Motor neuron (in vitro differentiated cells): Measurements from ENCODE around the gene LIN7C. TPM values are rescaled to one million over a fixed set of nuclear protein-coding genes. Genes with fewer than 3 reads are reported as not detected.
"Not testable (repeated sequence)": the region's sequence is repeated elsewhere in the genome, so short reads cannot be mapped to it uniquely, and the experiment has no call there.

Experiments used
- ATAC-seq, 8 experiments: fragments of 200-7000 bp; cut with Tn5 transposase; replicated peaks in 6 of 8; 2 replicates each; pipeline ENCODE4 v1.8.0; 2021; ENCODE audit warnings: mild to moderate bottlenecking in 8 of 8, moderate library complexity in 8 of 8
- H3K27ac ChIP-seq, 2 donors: fragments of 250-450 bp; sonication (Bioruptor Pico); 2 replicates each; pipeline ENCODE4 v1.9.0; 2021; ENCODE audit warnings: antibody characterized with exemption in 2 of 2, mild to moderate bottlenecking in 2 of 2, moderate library complexity in 1 of 2
- H3K4me1 ChIP-seq, 2 donors: fragments of 250-450 bp; sonication (Bioruptor Pico); replicated peaks in 1 of 2; 2 replicates each; pipeline ENCODE4 v1.6.1; 2021; ENCODE audit warnings: antibody characterized with exemption in 2 of 2, mild to moderate bottlenecking in 2 of 2, moderate library complexity in 1 of 2
- H3K4me3 ChIP-seq, 5 donors: fragments of 250-450 bp; sonication (Bioruptor Pico); 2 replicates each; pipeline ENCODE4 v1.9.0; 2021; ENCODE audit warnings: antibody characterized with exemption in 5 of 5, mild to moderate bottlenecking in 5 of 5, moderate library complexity in 4 of 5
- WGBS, 10 experiments: fragments of 450-650 bp; shearing (Covaris generic); methylation state at CpG; one replicate each; pipeline ENCODE4 v1.0.0; 2022; 5-methylcytosine and 5-hydroxymethylcytosine counted together
- in situ Hi-C, 9 experiments: fragments of 400-800 bp; cut with MboI; loops; one replicate each; pipeline ENCODE4 v1.15.0; 2021; ENCODE audit warnings: low sequenced_read_pairs in 9 of 9, low pct_unique_long_range_greater_than_20kb in 2 of 9; ENCODE audit not compliant: unreplicated experiment in 9 of 9
- total RNA-seq, 8 experiments: library from RNA; unstranded; fragments of 300-600 nt; gene quantifications; 2 replicates each; pipeline versions ENCODE4 v1.2.3 to v1.2.4, GENCODE V29; 2022

The LIN7C gene
- total RNA-seq, 8 experiments from 2014 or later: 51.7 to 70.9 (median 61.3) TPM

- peak in 1 of 8 experiments; percentile 23 for ATAC-seq
- H3K27ac ChIP-seq: no peak overlapping the region
- 14 to 100% (median 67%) methylated on average over 1 to 4 of the region's 4 CpGs; no CpG with 5 or more reads in 1 of the 10 experiments for WGBS, 10 experiments
- no peaks in the 10 kb centered on the region for H3K4me1 ChIP-seq
- H3K4me3 ChIP-seq: no peak overlapping the region
- in situ Hi-C loops: no loop called here
These were observed 19.4 kb upstream of the LIN7C start for GRCh38 chr11:27525824-27526516.

GRCh38 chr11:27524155-27524554 is 17.6 kb upstream of the LIN7C start:
- in situ Hi-C loops: no loop called here
- Histone ChIP-seq H3K4me1 (no peaks in the 10 kb centered on the region), H3K27ac (no peak overlapping the region), H3K4me3 (no peak overlapping the region)
- WGBS, 10 experiments: 20 to 80% (median 57%) methylated on average over 1 to 5 of the region's 5 CpGs; no CpG with 5 or more reads in 2 of the 10 experiments
- peak in 2 of 8 experiments; percentile 23 to 24 for ATAC-seq

- Histone ChIP-seq H3K4me3 (no peak overlapping the region), H3K27ac (no peak overlapping the region), H3K4me1 (no peaks in the 10 kb centered on the region)
- WGBS, 10 experiments: 69 to 100% (median 93%) methylated on average over 1 to 3 of the region's 3 CpGs
- peak in 2 of 8 experiments; percentile 19 to 49 for ATAC-seq
- in situ Hi-C loops: no loop called here
These were observed 13.7 kb upstream of the LIN7C start for GRCh38 chr11:27520226-27520625.

GRCh38 chr11:27518518-27518917 is 11.9 kb upstream of the LIN7C start:
- Histone ChIP-seq H3K4me1 (no peaks in the 10 kb centered on the region), H3K4me3 (no peak overlapping the region), H3K27ac (no peak overlapping the region)
- peak in 1 of 8 experiments; percentile 69 for ATAC-seq
- WGBS, 10 experiments: 23 to 88% (median 73%) methylated on average over 1 to 2 of the region's 2 CpGs; no CpG with 5 or more reads in 1 of the 10 experiments
- in situ Hi-C loops: no loop called here

GRCh38 chr11:27517490-27517889 is 10.9 kb upstream of the LIN7C start:
- H3K27ac ChIP-seq, ATAC-seq, in situ Hi-C loops, H3K4me3 ChIP-seq, H3K4me1 ChIP-seq: not testable (repeated sequence)
- 36 to 100% (median 83%) methylated on average over 1 of the region's 1 CpG; no CpG with 5 or more reads in 3 of the 10 experiments for WGBS, 10 experiments

- Histone ChIP-seq H3K4me3 (no peak overlapping the region), H3K27ac (no peak overlapping the region), H3K4me1 (no peaks in the 10 kb centered on the region)
- peak in 1 of 8 experiments; percentile 43 for ATAC-seq
- in situ Hi-C loops: no loop called here
- WGBS, 10 experiments: 5 to 100% (median 75%) methylated on average over 1 to 4 of the region's 4 CpGs; no CpG with 5 or more reads in 2 of the 10 experiments
These were observed 8.0 kb upstream of the LIN7C start for GRCh38 chr11:27514558-27514957.

GRCh38 chr11:27514076-27514475 is 7.5 kb upstream of the LIN7C start:
- 56 to 100% (median 88%) methylated on average over 1 to 4 of the region's 4 CpGs; no CpG with 5 or more reads in 2 of the 10 experiments for WGBS, 10 experiments
- no peaks in the 10 kb centered on the region for H3K4me1 ChIP-seq
- in situ Hi-C loops: no loop called here
- no peak overlapping the region for H3K27ac ChIP-seq
- H3K4me3 ChIP-seq: no peak overlapping the region
- no peak for ATAC-seq

- 65 to 100% (median 84%) methylated on average over 1 to 2 of the region's 2 CpGs; no CpG with 5 or more reads in 1 of the 10 experiments for WGBS, 10 experiments
- in situ Hi-C loops: no loop called here
- H3K4me1 ChIP-seq: no peaks in the 10 kb centered on the region
- no peak for ATAC-seq
- H3K4me3 ChIP-seq: no peak overlapping the region
- no peak overlapping the region for H3K27ac ChIP-seq
These were observed 6.8 kb upstream of the LIN7C start for GRCh38 chr11:27513389-27513788.

- WGBS, 10 experiments: 0 to 100% (median 84%) methylated on average over 1 to 3 of the region's 3 CpGs; no CpG with 5 or more reads in 2 of the 10 experiments
- Histone ChIP-seq H3K4me3 (no peak overlapping the region), H3K4me1 (peaks cover 5% of the 10 kb centered on the region in 2 donors), H3K27ac (no peak overlapping the region)
- no peak for ATAC-seq
- in situ Hi-C loops: no loop called here
These were observed 5.7 kb upstream of the LIN7C start for GRCh38 chr11:27512238-27512637.

GRCh38 chr11:27509908-27510307 is 3.3 kb upstream of the LIN7C start:
- Histone ChIP-seq H3K27ac (no peak overlapping the region), H3K4me1 (peaks cover 10 to 11% of the 10 kb centered on the region in 2 donors), H3K4me3 (no peak overlapping the region)
- WGBS, 10 experiments: 80 to 100% (median 100%) methylated on average over 1 to 3 of the region's 4 CpGs; no CpG with 5 or more reads in 2 of the 10 experiments
- no peak for ATAC-seq
- in situ Hi-C loops: no loop called here

GRCh38 chr11:27507557-27508322 is 1.2 kb upstream of the LIN7C start:
- 75 to 100% (median 98%) methylated on average over 1 to 4 of the region's 4 CpGs for WGBS, 10 experiments
- in situ Hi-C loops: no loop called here
- Histone ChIP-seq H3K4me1 (peaks cover 13 to 14% of the 10 kb centered on the region in 2 donors), H3K27ac (no peak overlapping the region), H3K4me3 (peak overlapping the region in 4 of 5 donors; percentile 70 to 91 (median 86))
- ATAC-seq: no peak

- peak overlapping the region; percentile 95 to 96 for H3K27ac ChIP-seq
- no peak for ATAC-seq
- in situ Hi-C loops: no loop called here
- H3K4me3 ChIP-seq: peak overlapping the region; percentile 70 to 91 (median 85)
- 0 to 27% (median 15%) methylated on average over 1 to 5 of the region's 5 CpGs; no CpG with 5 or more reads in 1 of the 10 experiments for WGBS, 10 experiments
- peaks cover 13 to 14% of the 10 kb centered on the region in 2 donors for H3K4me1 ChIP-seq
These were observed 788 bp downstream of the LIN7C start for GRCh38 chr11:27505781-27506180.

GRCh38 chr11:27504205-27504604 is 2.4 kb downstream of the LIN7C start:
- 0 to 92% (median 81%) methylated on average over 1 to 2 of the region's 2 CpGs; no CpG with 5 or more reads in 2 of the 10 experiments for WGBS, 10 experiments
- no peak for ATAC-seq
- in situ Hi-C loops: no loop called here
- Histone ChIP-seq H3K4me3 (no peak overlapping the region), H3K27ac (no peak overlapping the region), H3K4me1 (peaks cover 13 to 14% of the 10 kb centered on the region in 2 donors)
